ENCODE data around the gene IL33. TPM values are rescaled to one million over a fixed set of nuclear protein-coding genes. Genes with fewer than 3 reads are reported as not detected.

Gene IL33
- total RNA-seq, 2 experiments from 2014 or later = not detected

DNA sequence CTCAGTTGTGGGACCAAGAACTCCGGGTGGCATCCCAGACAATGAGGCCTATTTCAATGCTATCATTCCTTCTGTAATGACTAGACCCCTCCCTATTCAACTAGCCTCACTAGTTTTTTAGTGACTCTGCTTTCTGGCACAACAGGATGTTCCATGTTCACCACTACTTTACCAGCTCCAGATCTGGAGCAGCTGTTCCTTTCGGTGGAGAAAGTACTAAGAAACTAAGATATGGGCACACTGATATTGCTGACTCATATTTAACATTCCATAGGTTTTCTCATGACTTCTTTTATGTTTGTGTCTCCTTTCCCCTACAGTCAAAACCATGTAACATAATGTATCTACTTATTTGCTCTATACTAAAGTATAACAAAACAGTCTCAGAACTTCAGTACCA, 24.1 kb downstream of the IL33 start:
- Histone ChIP-seq H3K9me3 (ENCODE audit: low read length) (no peaks in the 10 kb centered on the region), H3K4me1 (ENCODE audit: insufficient read depth, low read length, poor library complexity, severe bottlenecking) (no peaks in the 10 kb centered on the region), H4K20me1 (ENCODE audit: insufficient read depth, low read length) (no peaks in the 10 kb centered on the region), H3K4me3 (ENCODE audit: low read depth, low read length, poor library complexity, severe bottlenecking) (no peak overlapping the region), H3K79me2 (ENCODE audit: insufficient read depth, low read depth, low read length) (no peaks in the 10 kb centered on the region), H3K4me2 (ENCODE audit: low read length) (no peak overlapping the region), H3K9me2 (ENCODE audit: insufficient read depth, low read length) (no peaks in the 10 kb centered on the region), H2AFZ (ENCODE audit: low read length) (no peak overlapping the region), H3K36me3 (ENCODE audit: insufficient read depth, low read length) (no peaks in the 10 kb centered on the region), H3K27ac (ENCODE audit: low read depth, low read length, poor library complexity, severe bottlenecking) (no peak overlapping the region)
- intact Hi-C loops (cut with micrococcal nuclease; ENCODE audit: unreplicated experiment) = no loop called here
- BruUV-seq (replicated peaks) = no TSS peak
- ChIA-PET POLR2A (interaction anchor here (1.0 kb wide), 1 partner anchor 16 kb away, joined by 3 read pairs; no protein-coding TSS in a partner anchor), CTCF (ENCODE audit: unreplicated experiment) (no interaction called here)
- DNase-seq (ENCODE audit: low spot score) = no peak
- TF ChIP-seq, protein P1, sequence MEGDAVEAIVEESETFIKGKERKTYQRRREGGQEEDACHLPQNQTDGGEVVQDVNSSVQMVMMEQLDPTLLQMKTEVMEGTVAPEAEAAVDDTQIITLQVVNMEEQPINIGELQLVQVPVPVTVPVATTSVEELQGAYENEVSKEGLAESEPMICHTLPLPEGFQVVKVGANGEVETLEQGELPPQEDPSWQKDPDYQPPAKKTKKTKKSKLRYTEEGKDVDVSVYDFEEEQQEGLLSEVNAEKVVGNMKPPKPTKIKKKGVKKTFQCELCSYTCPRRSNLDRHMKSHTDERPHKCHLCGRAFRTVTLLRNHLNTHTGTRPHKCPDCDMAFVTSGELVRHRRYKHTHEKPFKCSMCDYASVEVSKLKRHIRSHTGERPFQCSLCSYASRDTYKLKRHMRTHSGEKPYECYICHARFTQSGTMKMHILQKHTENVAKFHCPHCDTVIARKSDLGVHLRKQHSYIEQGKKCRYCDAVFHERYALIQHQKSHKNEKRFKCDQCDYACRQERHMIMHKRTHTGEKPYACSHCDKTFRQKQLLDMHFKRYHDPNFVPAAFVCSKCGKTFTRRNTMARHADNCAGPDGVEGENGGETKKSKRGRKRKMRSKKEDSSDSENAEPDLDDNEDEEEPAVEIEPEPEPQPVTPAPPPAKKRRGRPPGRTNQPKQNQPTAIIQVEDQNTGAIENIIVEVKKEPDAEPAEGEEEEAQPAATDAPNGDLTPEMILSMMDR (conservative IDR thresholded peaks at IDR 0.05; ENCODE audit: low read length) = no peak
- no peak for TF ChIP-seq EZH2phosphoT487 (IDR thresholded peaks at IDR 0.05; ENCODE audit: borderline replicate concordance, low read depth, low read length)

GRCh38 chr9:6243746-6244145, 28.1 kb downstream of the IL33 start:
- no peaks in the 10 kb centered on the region for H3K4me1 ChIP-seq (ENCODE audit: insufficient read depth, low read length, poor library complexity, severe bottlenecking)
- POLR2A ChIA-PET = no interaction called here
- no peak overlapping the region for H3K4me2 ChIP-seq (ENCODE audit: low read length)
- H3K79me2 ChIP-seq (ENCODE audit: insufficient read depth, low read depth, low read length) = no peaks in the 10 kb centered on the region
- no TSS peak for BruUV-seq (replicated peaks)
- H4K20me1 ChIP-seq (ENCODE audit: insufficient read depth, low read length) = no peaks in the 10 kb centered on the region
- no peaks in the 10 kb centered on the region for H3K36me3 ChIP-seq (ENCODE audit: insufficient read depth, low read length)
- no peaks in the 10 kb centered on the region for H3K9me3 ChIP-seq (ENCODE audit: low read length)
- no peak for DNase-seq (ENCODE audit: low spot score)
- intact Hi-C loops (cut with micrococcal nuclease; ENCODE audit: unreplicated experiment) = no loop called here
- CTCF ChIA-PET (ENCODE audit: unreplicated experiment) = no interaction called here
- H2AFZ ChIP-seq (ENCODE audit: low read length) = no peak overlapping the region
- no peak overlapping the region for H3K4me3 ChIP-seq (ENCODE audit: low read depth, low read length, poor library complexity, severe bottlenecking)
- no peak overlapping the region for H3K27ac ChIP-seq (ENCODE audit: low read depth, low read length, poor library complexity, severe bottlenecking)
- H3K9me2 ChIP-seq (ENCODE audit: insufficient read depth, low read length) = no peaks in the 10 kb centered on the region
- TF ChIP-seq, protein P1 (conservative IDR thresholded peaks at IDR 0.05; ENCODE audit: low read length) = no peak
- TF ChIP-seq EZH2phosphoT487 (IDR thresholded peaks at IDR 0.05; ENCODE audit: borderline replicate concordance, low read depth, low read length) = no peak

GRCh38 chr9:6247266-6247665, 31.7 kb downstream of the IL33 start:
- no peaks in the 10 kb centered on the region for H3K9me3 ChIP-seq (ENCODE audit: low read length)
- no peaks in the 10 kb centered on the region for H4K20me1 ChIP-seq (ENCODE audit: insufficient read depth, low read length)
- CTCF ChIA-PET (ENCODE audit: unreplicated experiment) = no interaction called here
- no peaks in the 10 kb centered on the region for H3K9me2 ChIP-seq (ENCODE audit: insufficient read depth, low read length)
- no peaks in the 10 kb centered on the region for H3K36me3 ChIP-seq (ENCODE audit: insufficient read depth, low read length)
- no peak overlapping the region for H2AFZ ChIP-seq (ENCODE audit: low read length)
- POLR2A ChIA-PET = interaction anchor here (0.6 to 0.7 kb wide), 2 partner anchors 11 to 862 kb away, joined by 3 read pairs; no protein-coding TSS in a partner anchor
- H3K27ac ChIP-seq (ENCODE audit: low read depth, low read length, poor library complexity, severe bottlenecking) = no peak overlapping the region
- BruUV-seq (replicated peaks) = no TSS peak
- H3K4me1 ChIP-seq (ENCODE audit: insufficient read depth, low read length, poor library complexity, severe bottlenecking) = no peaks in the 10 kb centered on the region
- no peak overlapping the region for H3K4me2 ChIP-seq (ENCODE audit: low read length)
- DNase-seq (ENCODE audit: low spot score) = no peak
- intact Hi-C loops (cut with micrococcal nuclease; ENCODE audit: unreplicated experiment) = no loop called here
- H3K79me2 ChIP-seq (ENCODE audit: insufficient read depth, low read depth, low read length) = no peaks in the 10 kb centered on the region
- no peak for TF ChIP-seq EZH2phosphoT487 (IDR thresholded peaks at IDR 0.05; ENCODE audit: borderline replicate concordance, low read depth, low read length)
- TF ChIP-seq, protein P1 (conservative IDR thresholded peaks at IDR 0.05; ENCODE audit: low read length) = no peak
- H3K4me3 ChIP-seq (ENCODE audit: low read depth, low read length, poor library complexity, severe bottlenecking) = no peak overlapping the region
